ENCODE results near the gene CNTNAP2.

CNTNAP2 gene

GRCh38 chr7:148466120-148466519, 2349.5 kb downstream of the CNTNAP2 start:
- no peak for TF ChIP-seq CTCF (IDR thresholded peaks at IDR 0.05)
- no peak for DNase-seq (ENCODE audit: low spot score)
- Histone ChIP-seq H3K27ac (no peak overlapping the region), H3K4me3 (no peak overlapping the region)

- Histone ChIP-seq H3K27ac (no peak overlapping the region), H3K4me3 (no peak overlapping the region)
- DNase-seq (ENCODE audit: low spot score), result no peak
- TF ChIP-seq CTCF (IDR thresholded peaks at IDR 0.05), result no peak
These were observed 2352.1 kb downstream of the CNTNAP2 start for GRCh38 chr7:148468700-148469098.

Measured in coronary artery (tissue), 2 donors.